Measurements from ENCODE around the gene PDPN. TPM values are rescaled to one million over a fixed set of nuclear protein-coding genes. Genes with fewer than 3 reads are reported as not detected.
"Not testable (repeated sequence)": the region's sequence is repeated elsewhere in the genome, so short reads cannot be mapped to it uniquely, and the experiment has no call there.

Gene PDPN
- polyA plus RNA-seq (ENCODE audit: insufficient read length in 4 of 4): 10 to 100 TPM; 15.9 to 20.6 (median 16.4) TPM

- DNase-seq (ENCODE audit: low read depth in 4 of 4, low spot score in 2 of 4): peak; percentile 39 to 69 (median 62)
Observed at GRCh38 chr1:13583595-13583965, at the start of gene PDPN. Gene PDPN (plus strand): TSS chr1:13583832. CDS start chr1:13584034, 202 bp downstream.

GRCh38 chr1:13535227-13535626, 48.4 kb upstream of the PDPN start:
- no peak for DNase-seq (ENCODE audit: low read depth in 4 of 4, low spot score in 2 of 4)

- no peak for DNase-seq (ENCODE audit: low read depth in 4 of 4, low spot score in 2 of 4)
Observed at GRCh38 chr1:13536571-13536970, 47.1 kb upstream of the PDPN start.

- DNase-seq (ENCODE audit: low read depth in 4 of 4, low spot score in 2 of 4): no peak
Observed at GRCh38 chr1:13538832-13539231, 44.8 kb upstream of the PDPN start.

GRCh38 chr1:13539683-13540082, 43.9 kb upstream of the PDPN start:
- no peak for DNase-seq (ENCODE audit: low read depth in 4 of 4, low spot score in 2 of 4)

- peak in 3 of 4 donors; percentile 6 to 13 (median 10) for DNase-seq (ENCODE audit: low read depth in 4 of 4, low spot score in 2 of 4)
Observed at GRCh38 chr1:13540866-13541265, 42.8 kb upstream of the PDPN start.

- DNase-seq (ENCODE audit: low read depth in 4 of 4, low spot score in 2 of 4): no peak
Observed at GRCh38 chr1:13541435-13542215, 42.0 kb upstream of the PDPN start.

GRCh38 chr1:13543451-13544220, 40.0 kb upstream of the PDPN start:
- DNase-seq (ENCODE audit: low read depth in 4 of 4, low spot score in 2 of 4): peak; percentile 19 to 50 (median 45)

GRCh38 chr1:13544221-13544556, 39.4 kb upstream of the PDPN start:
- DNase-seq (ENCODE audit: low read depth in 4 of 4, low spot score in 2 of 4): no peak

- no peak for DNase-seq (ENCODE audit: low read depth in 4 of 4, low spot score in 2 of 4)
Observed at GRCh38 chr1:13546791-13547190, 36.8 kb upstream of the PDPN start.

- DNase-seq (ENCODE audit: low read depth in 4 of 4, low spot score in 2 of 4): no peak
Observed at GRCh38 chr1:13548281-13548680, 35.4 kb upstream of the PDPN start.

- DNase-seq (ENCODE audit: low read depth in 4 of 4, low spot score in 2 of 4): no peak
Observed at GRCh38 chr1:13549021-13549420, 34.6 kb upstream of the PDPN start.

GRCh38 chr1:13549521-13549920, 34.1 kb upstream of the PDPN start:
- no peak for DNase-seq (ENCODE audit: low read depth in 4 of 4, low spot score in 2 of 4)

GRCh38 chr1:13550663-13551062, 33.0 kb upstream of the PDPN start:
- DNase-seq (ENCODE audit: low read depth in 4 of 4, low spot score in 2 of 4): no peak

GRCh38 chr1:13554798-13555197, 28.8 kb upstream of the PDPN start:
- DNase-seq (ENCODE audit: low read depth in 4 of 4, low spot score in 2 of 4): no peak

GRCh38 chr1:13556224-13556764, 27.3 kb upstream of the PDPN start:
- no peak for DNase-seq (ENCODE audit: low read depth in 4 of 4, low spot score in 2 of 4)

GRCh38 chr1:13560541-13560940, 23.1 kb upstream of the PDPN start:
- DNase-seq (ENCODE audit: low read depth in 4 of 4, low spot score in 2 of 4): no peak

- DNase-seq (ENCODE audit: low read depth in 4 of 4, low spot score in 2 of 4): not testable (repeated sequence)
Observed at GRCh38 chr1:13562981-13563380, 20.7 kb upstream of the PDPN start.

- no peak for DNase-seq (ENCODE audit: low read depth in 4 of 4, low spot score in 2 of 4)
Observed at GRCh38 chr1:13564073-13564472, 19.6 kb upstream of the PDPN start.

- not testable (repeated sequence) for DNase-seq (ENCODE audit: low read depth in 4 of 4, low spot score in 2 of 4)
Observed at GRCh38 chr1:13570435-13570834, 13.2 kb upstream of the PDPN start.

- no peak for DNase-seq (ENCODE audit: low read depth in 4 of 4, low spot score in 2 of 4)
Observed at GRCh38 chr1:13570924-13571323, 12.7 kb upstream of the PDPN start.

- no peak for DNase-seq (ENCODE audit: low read depth in 4 of 4, low spot score in 2 of 4)
Observed at GRCh38 chr1:13573586-13573985, 10.0 kb upstream of the PDPN start.

All from left renal cortex interstitium (tissue), 4 donors.